ENCODE measurements around the gene FTMT.

Gene FTMT

GRCh38 chr5:121885630-121886029, 33.9 kb downstream of the FTMT start:
- DNase-seq (ENCODE audit: low spot score in 2 of 2) (no peak), ATAC-seq (no peak)
- Mint-ChIP-seq H3K27ac (no peak overlapping the region), H3K4me1 (no peaks in the 10 kb centered on the region), H3K4me3 (no peak overlapping the region), H3K36me3 (no peaks in the 10 kb centered on the region), H3K9me3 (no peaks in the 10 kb centered on the region)

GRCh38 chr5:121887727-121888126, 36.0 kb downstream of the FTMT start:
- DNase-seq (ENCODE audit: low spot score in 2 of 2) (no peak), ATAC-seq (no peak)
- Mint-ChIP-seq H3K36me3 (no peaks in the 10 kb centered on the region), H3K4me3 (no peak overlapping the region), H3K9me3 (no peaks in the 10 kb centered on the region), H3K27ac (no peak overlapping the region), H3K4me1 (no peaks in the 10 kb centered on the region)

- Mint-ChIP-seq H3K27ac (no peak overlapping the region), H3K9me3 (peaks cover 3% of the 10 kb centered on the region), H3K36me3 (no peaks in the 10 kb centered on the region), H3K4me3 (no peak overlapping the region), H3K4me1 (no peaks in the 10 kb centered on the region)
- ATAC-seq: no peak
- no peak for DNase-seq (ENCODE audit: low spot score in 2 of 2)
Observed at GRCh38 chr5:121890297-121890858, 38.7 kb downstream of the FTMT start.

- no peaks in the 10 kb centered on the region for H3K36me3 Mint-ChIP-seq
- H3K4me1 Mint-ChIP-seq: no peaks in the 10 kb centered on the region
- H3K27ac Mint-ChIP-seq: no peak overlapping the region
- peaks cover 3% of the 10 kb centered on the region for H3K9me3 Mint-ChIP-seq
- DNase-seq (ENCODE audit: low spot score in 2 of 2) (no peak), ATAC-seq (no peak)
- no peak overlapping the region for H3K4me3 Mint-ChIP-seq
Observed at GRCh38 chr5:121897341-121897740, 45.7 kb downstream of the FTMT start.

- ATAC-seq (no peak), DNase-seq (ENCODE audit: low spot score in 2 of 2) (no peak)
- no peak overlapping the region for H3K4me3 Mint-ChIP-seq
- no peaks in the 10 kb centered on the region for H3K36me3 Mint-ChIP-seq
- no peak overlapping the region for H3K27ac Mint-ChIP-seq
- no peaks in the 10 kb centered on the region for H3K9me3 Mint-ChIP-seq
- H3K4me1 Mint-ChIP-seq: no peaks in the 10 kb centered on the region
Observed at GRCh38 chr5:121899346-121899745, 47.7 kb downstream of the FTMT start.

All from stimulated activated effector memory CD8-positive, alpha-beta T cell treated with anti-CD3 and anti-CD28 coated beads, Interleukin-12 subunit alpha, Interleukin-12 subunit beta, amount 100 ng/mL, for 72 hours (primary cell).